Osteoblast (primary cell): ENCODE results near the gene CISTR. TPM values are rescaled to one million over a fixed set of nuclear protein-coding genes. Genes with fewer than 3 reads are reported as not detected.

Experiments
- DNase-seq: peaks from one replicate; pipeline ENCODE4 v3.0.0; 2011; ENCODE audit warnings: low spot score, mixed read lengths; ENCODE audit not compliant: insufficient read length; ENCODE audit errors: missing footprints
- H2AFZ ChIP-seq: 2 replicates; pipeline ENCODE4 v1.6.0; 2011; ENCODE audit warnings: mild to moderate bottlenecking, low read length
- H3K27ac ChIP-seq: 2 replicates; pipeline ENCODE4 v1.5.1; 2011; ENCODE audit warnings: mild to moderate bottlenecking, low read depth, low read length, moderate library complexity
- H3K27me3 ChIP-seq: 2 replicates; pipeline ENCODE4 v1.6.0; 2012; ENCODE audit warnings: mild to moderate bottlenecking, control low read depth, inconsistent platforms, low read length, moderate library complexity; ENCODE audit not compliant: insufficient read depth
- H3K36me3 ChIP-seq: 2 replicates; pipeline ENCODE4 v1.5.1; 2011; ENCODE audit warnings: mild to moderate bottlenecking, low read length, control low read depth, moderate library complexity; ENCODE audit not compliant: insufficient read depth
- H3K4me1 ChIP-seq: 2 replicates; pipeline ENCODE4 v1.5.1; 2011; ENCODE audit warnings: mild to moderate bottlenecking, low read length, control low read depth, moderate library complexity; ENCODE audit not compliant: insufficient read depth
- H3K4me2 ChIP-seq: 2 replicates; pipeline ENCODE4 v1.6.0; 2011; ENCODE audit warnings: mild to moderate bottlenecking, low read length; ENCODE audit not compliant: insufficient read depth
- H3K4me3 ChIP-seq: fragments of 200-600 bp; sonication (generic); 3 replicates; pipeline ENCODE4 v1.5.1; 2012; ENCODE audit warnings: mild to moderate bottlenecking, low read length, inconsistent platforms; ENCODE audit not compliant: insufficient read depth
- H3K79me2 ChIP-seq: 2 replicates; pipeline ENCODE4 v1.6.0; 2012; ENCODE audit warnings: mild to moderate bottlenecking, low read length, control low read depth, inconsistent platforms; ENCODE audit not compliant: insufficient read depth
- H3K9me3 ChIP-seq: 2 replicates; pipeline ENCODE4 v1.5.1; 2011; ENCODE audit warnings: low read depth, low read length, control low read depth
- H4K20me1 ChIP-seq: 2 replicates; pipeline ENCODE4 v1.6.0; 2012; ENCODE audit warnings: mild to moderate bottlenecking, low read length, control low read depth; ENCODE audit not compliant: insufficient read depth
- total RNA-seq: library from RNA; depleted of rRNA; stranded (reverse); fragments of >200 nt; gene quantifications from 2 replicates; pipeline ENCODE4 v1.2.3, GENCODE V29; 2012
- TF ChIP-seq, protein P1 (sequence below): IDR thresholded peaks from 2 replicates; pipeline ENCODE4 v1.5.1; 2011; ENCODE audit warnings: mild to moderate bottlenecking, low read depth, low read length, moderate library complexity; ENCODE audit errors: extremely low read depth

Gene CISTR
- total RNA-seq, 1 donor: not detected

DNA sequence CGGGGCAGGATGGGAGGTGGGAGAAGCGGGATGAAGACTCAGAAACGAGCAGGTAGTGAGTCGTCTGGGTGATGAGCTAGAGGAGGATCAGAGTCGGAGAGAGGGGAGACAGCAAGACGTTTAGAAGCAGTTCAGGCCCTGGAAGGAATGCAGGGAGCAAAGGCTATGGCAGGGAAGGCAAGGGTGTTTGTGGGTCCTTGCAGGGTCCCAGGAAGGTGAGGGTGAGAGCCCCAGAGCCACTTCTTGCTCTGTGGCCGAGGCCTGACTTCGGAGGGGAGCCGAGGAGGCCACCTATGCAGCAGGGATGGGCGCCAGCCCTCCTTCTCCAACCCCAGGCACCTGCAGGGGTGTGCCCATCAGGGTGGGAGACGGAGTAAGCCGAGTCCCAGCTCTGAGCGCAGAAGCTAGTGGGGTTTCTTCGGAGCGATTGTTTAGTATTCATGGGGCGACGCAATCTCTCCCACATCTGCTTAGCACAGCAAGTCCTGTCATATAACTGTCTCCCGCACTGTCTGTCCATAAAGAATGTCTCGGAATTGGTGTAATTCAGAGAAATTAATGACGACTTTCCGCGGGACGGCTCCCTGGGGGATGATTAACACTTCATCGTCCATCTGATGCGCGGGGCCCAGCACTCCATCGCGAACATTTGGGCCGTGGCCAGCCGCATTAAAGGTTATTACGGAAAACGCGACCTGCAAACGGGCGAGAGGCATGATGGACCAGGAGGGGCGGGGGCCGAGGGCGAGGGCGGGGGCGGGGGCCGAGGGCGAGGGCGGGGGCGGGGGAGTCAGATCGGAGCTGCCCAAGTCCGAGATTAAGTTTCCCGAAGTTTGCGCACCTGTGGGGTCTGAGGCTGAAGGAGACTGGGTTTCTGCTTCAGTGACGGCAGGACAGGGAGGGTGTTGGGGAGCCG lies 12.3 kb downstream of the CISTR start:
- TF ChIP-seq, protein P1, sequence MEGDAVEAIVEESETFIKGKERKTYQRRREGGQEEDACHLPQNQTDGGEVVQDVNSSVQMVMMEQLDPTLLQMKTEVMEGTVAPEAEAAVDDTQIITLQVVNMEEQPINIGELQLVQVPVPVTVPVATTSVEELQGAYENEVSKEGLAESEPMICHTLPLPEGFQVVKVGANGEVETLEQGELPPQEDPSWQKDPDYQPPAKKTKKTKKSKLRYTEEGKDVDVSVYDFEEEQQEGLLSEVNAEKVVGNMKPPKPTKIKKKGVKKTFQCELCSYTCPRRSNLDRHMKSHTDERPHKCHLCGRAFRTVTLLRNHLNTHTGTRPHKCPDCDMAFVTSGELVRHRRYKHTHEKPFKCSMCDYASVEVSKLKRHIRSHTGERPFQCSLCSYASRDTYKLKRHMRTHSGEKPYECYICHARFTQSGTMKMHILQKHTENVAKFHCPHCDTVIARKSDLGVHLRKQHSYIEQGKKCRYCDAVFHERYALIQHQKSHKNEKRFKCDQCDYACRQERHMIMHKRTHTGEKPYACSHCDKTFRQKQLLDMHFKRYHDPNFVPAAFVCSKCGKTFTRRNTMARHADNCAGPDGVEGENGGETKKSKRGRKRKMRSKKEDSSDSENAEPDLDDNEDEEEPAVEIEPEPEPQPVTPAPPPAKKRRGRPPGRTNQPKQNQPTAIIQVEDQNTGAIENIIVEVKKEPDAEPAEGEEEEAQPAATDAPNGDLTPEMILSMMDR: no peak
- H4K20me1 ChIP-seq: peaks cover 3% of the 10 kb centered on the region
- no peaks in the 10 kb centered on the region for H3K36me3 ChIP-seq
- no peaks in the 10 kb centered on the region for H3K79me2 ChIP-seq
- H3K4me2 ChIP-seq: peak overlapping the region; percentile 60
- H3K4me3 ChIP-seq: no peak overlapping the region
- peaks cover 78% of the 10 kb centered on the region for H3K27me3 ChIP-seq
- DNase-seq: no peak
- no peak overlapping the region for H2AFZ ChIP-seq
- H3K9me3 ChIP-seq: no peaks in the 10 kb centered on the region
- no peak overlapping the region for H3K27ac ChIP-seq
- peaks cover 5% of the 10 kb centered on the region for H3K4me1 ChIP-seq

DNA sequence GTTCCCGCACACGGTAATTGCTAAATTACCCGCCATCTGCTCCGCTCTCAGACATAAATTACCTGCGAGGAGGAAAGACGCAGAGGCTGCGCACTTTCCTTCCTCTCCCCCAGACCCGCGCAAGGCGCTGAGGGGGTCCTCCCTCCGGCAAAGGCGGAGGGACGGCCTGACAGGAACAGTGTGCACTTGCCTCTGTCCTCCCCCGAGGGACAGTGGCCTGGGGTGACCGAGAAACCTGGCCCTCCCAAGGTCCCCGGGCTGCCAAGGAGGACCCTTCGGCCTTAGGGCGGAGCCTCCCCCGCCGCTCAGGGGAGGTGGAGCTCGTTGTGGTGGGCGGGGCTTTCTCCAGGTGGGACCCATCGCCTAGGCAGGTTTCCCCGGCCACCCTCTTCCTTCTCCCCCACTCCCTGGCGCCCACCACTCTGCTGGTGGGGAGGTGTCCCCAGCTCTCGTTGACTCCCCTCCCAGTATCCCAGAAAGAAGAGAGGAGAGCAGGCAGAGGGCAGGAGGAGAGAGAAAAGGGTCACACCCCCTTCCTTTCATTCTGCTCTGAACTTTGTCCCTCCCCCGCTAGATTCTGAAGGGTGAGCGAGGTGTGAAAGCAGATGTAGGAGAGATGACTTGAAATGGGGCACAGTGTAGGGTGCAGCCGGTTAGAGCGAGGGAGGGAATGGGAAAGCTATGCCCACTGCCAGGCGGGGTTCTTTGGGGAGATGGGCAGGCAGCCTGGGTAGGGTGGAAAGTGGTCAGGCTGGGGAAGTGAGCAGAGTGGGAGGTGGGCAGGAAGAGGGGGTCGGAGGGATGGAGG lies 13.2 kb downstream of the CISTR start:
- H2AFZ ChIP-seq: no peak overlapping the region
- TF ChIP-seq, protein P1: no peak

DNA sequence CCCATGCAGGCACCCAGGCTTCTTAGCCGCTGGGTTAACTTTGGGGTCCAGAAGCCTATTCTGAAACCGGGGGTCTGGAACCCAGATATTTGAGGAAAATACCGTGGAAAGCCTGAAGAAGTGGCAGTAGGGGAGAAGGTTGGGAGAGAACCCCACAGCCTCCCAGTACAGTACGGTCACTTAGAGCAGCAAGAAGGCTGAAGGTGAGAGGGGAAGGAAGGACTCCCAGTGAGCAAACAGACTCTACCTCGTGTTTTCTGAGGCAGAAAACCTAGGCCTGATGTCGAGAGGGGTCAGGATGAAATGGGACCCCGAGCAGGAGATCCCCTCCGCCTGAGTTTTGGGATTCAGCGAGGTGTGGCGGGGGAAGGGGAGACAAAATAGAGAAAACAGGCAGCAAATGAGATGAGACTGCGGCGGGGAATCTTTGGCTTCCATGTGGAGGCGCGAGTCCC lies 13.8 kb downstream of the CISTR start:
- no peaks in the 10 kb centered on the region for H3K36me3 ChIP-seq
- no peak for DNase-seq

More for the DNA sequence above, 13.2 kb downstream of the CISTR start:
- H3K27ac ChIP-seq: no peak overlapping the region
- peaks cover 13% of the 10 kb centered on the region for H3K4me1 ChIP-seq
- peaks cover 6% of the 10 kb centered on the region for H4K20me1 ChIP-seq
- H3K4me2 ChIP-seq: no peak overlapping the region
- no peaks in the 10 kb centered on the region for H3K9me3 ChIP-seq
- peaks cover 70% of the 10 kb centered on the region for H3K27me3 ChIP-seq
- no peaks in the 10 kb centered on the region for H3K36me3 ChIP-seq
- no peak overlapping the region for H3K4me3 ChIP-seq
- H3K79me2 ChIP-seq: no peaks in the 10 kb centered on the region
- no peak for DNase-seq

More for the DNA sequence above, 13.8 kb downstream of the CISTR start:
- no peak overlapping the region for H3K27ac ChIP-seq
- no peaks in the 10 kb centered on the region for H3K79me2 ChIP-seq
- H3K4me2 ChIP-seq: no peak overlapping the region
- peaks cover 6% of the 10 kb centered on the region for H4K20me1 ChIP-seq
- no peaks in the 10 kb centered on the region for H3K9me3 ChIP-seq
- no peak overlapping the region for H2AFZ ChIP-seq
- H3K4me3 ChIP-seq: no peak overlapping the region
- H3K4me1 ChIP-seq: peaks cover 20% of the 10 kb centered on the region
- peaks cover 67% of the 10 kb centered on the region for H3K27me3 ChIP-seq
- TF ChIP-seq, protein P1: no peak
